AG04450 (cell line): Measurements from ENCODE around the gene ZNF19. TPM values are rescaled to one million over a fixed set of nuclear protein-coding genes. Genes with fewer than 3 reads are reported as not detected.
A peak's percentile ranks its signal among the peaks of the same experiment; 100 is the strongest.

Source experiments
- CTCF ChIA-PET: fragments of 300-600, 350-600 bp; formaldehyde crosslinking; extraction: SDS; loops from one replicate; lab custom pipeline; 2022; ENCODE audit warnings: antibody characterized with exemption, inconsistent platforms; lab: Charles Lee
- POLR2A ChIA-PET: fragments of 350-600 bp; formaldehyde crosslinking; extraction: SDS; loops from one replicate; lab custom pipeline; 2021; ENCODE audit warnings: antibody characterized with exemption, inconsistent platforms; lab: Yijun Ruan, JAX
- DNase-seq: peaks from one replicate; pipeline ENCODE4 v3.0.0-alpha.2; 2011; ENCODE audit warnings: low read depth, low spot score
- H3K27ac ChIP-seq: one replicate; pipeline ENCODE4 v1.5.1; 2012; ENCODE audit warnings: low read depth, low read length, control low read depth
- H3K27me3 ChIP-seq: one replicate; pipeline ENCODE4 v1.6.0; 2012; ENCODE audit warnings: low read length; ENCODE audit not compliant: control insufficient read depth, insufficient read depth
- H3K4me3 ChIP-seq: 2 replicates; pipeline ENCODE4 v1.5.1; 2011; ENCODE audit warnings: mild to moderate bottlenecking, low read depth, low read length, control low read depth
- H3K9me3 ChIP-seq: 2 replicates; pipeline ENCODE4 v1.5.1; 2012; ENCODE audit warnings: low read length; ENCODE audit not compliant: control insufficient read depth, insufficient read depth
- CTCF ChIP-seq: IDR thresholded peaks from 2 replicates; pipeline ENCODE4 v1.5.1; 2011; ENCODE audit warnings: low read depth, low read length, control low read depth, inconsistent platforms
- polyA plus RNA-seq: library from polyadenylated mRNA; depleted of rRNA; stranded (reverse); fragments of >200 nt; gene quantifications from 2 replicates; pipeline ENCODE4 v1.2.3, GENCODE V29; 2011

The ZNF19 gene
- polyA plus RNA-seq, 1 experiment = 2.0 TPM

- TF ChIP-seq CTCF = no peak
- Histone ChIP-seq H3K9me3 (no peaks in the 10 kb centered on the region), H3K4me3 (no peak overlapping the region), H3K27me3 (no peaks in the 10 kb centered on the region), H3K27ac (no peak overlapping the region)
- no peak for DNase-seq
- ChIA-PET POLR2A (interaction anchor here (0.6 to 0.7 kb wide), 4 partner anchors 9 to 756 kb away, joined by 4 to 6 read pairs (median 5); no protein-coding TSS in a partner anchor), CTCF (no interaction called here)
These were observed 21.3 kb downstream of the ZNF19 start for GRCh38 chr16:71467810-71468209.

GRCh38 chr16:71464231-71464630 is 24.9 kb downstream of the ZNF19 start:
- Histone ChIP-seq H3K27me3 (no peaks in the 10 kb centered on the region), H3K4me3 (no peak overlapping the region), H3K27ac (no peak overlapping the region), H3K9me3 (no peaks in the 10 kb centered on the region; the same call in 1 of the 2 replicates)
- DNase-seq = no peak
- ChIA-PET CTCF (interaction anchor here (1.0 to 1.6 kb wide), 4 partner anchors 11 to 51 kb away, joined by 3 to 4 read pairs (median 4); no protein-coding TSS in a partner anchor), POLR2A (no interaction called here)
- no peak for TF ChIP-seq CTCF

GRCh38 chr16:71461686-71462648 is 27.2 kb downstream of the ZNF19 start, which contains the start of gene ZNF23:
Gene ZNF23, minus strand, starts transcription at chr16:71462247. Its CDS starts 5,451 bp downstream, at chr16:71456796.
- H3K4me3 ChIP-seq = peak within 1 kb of the TSS; percentile 99
- ChIA-PET CTCF (interaction anchor here (0.6 to 1.5 kb wide), 3 partner anchors 23 to 194 kb away, joined by 3 to 4 read pairs (median 3); no protein-coding TSS in a partner anchor), POLR2A (interaction anchor here (1.0 to 1.4 kb wide), 2 partner anchors 13 to 22 kb away, joined by 3 to 11 read pairs; no protein-coding TSS in a partner anchor)
- peak within 1 kb of the TSS; percentile 90 for H3K27ac ChIP-seq
- TF ChIP-seq CTCF = 0 out of 2 replicates have a peak, but pooled peaks have one; percentile 9
- no peaks in the 10 kb centered on the region for H3K27me3 ChIP-seq
- peak; percentile 49 for DNase-seq
- peaks cover 3% of the 10 kb centered on the region; the same call in 1 of the 2 replicates for H3K9me3 ChIP-seq

- peak overlapping the region; percentile 99 for H3K4me3 ChIP-seq
- no peak for DNase-seq
- H3K27ac ChIP-seq = no peak overlapping the region
- ChIA-PET POLR2A (interaction anchor here (0.5 to 0.6 kb wide), 2 partner anchors 178 to 626 kb away, joined by 3 to 8 read pairs; no protein-coding TSS in a partner anchor), CTCF (interaction anchor here (1.1 to 4.0 kb wide), 5 partner anchors 23 to 104 kb away, joined by 3 to 15 read pairs (median 4); partner anchors contain the start of gene CALB2)
- no peaks in the 10 kb centered on the region for H3K27me3 ChIP-seq
- TF ChIP-seq CTCF = no peak
- peaks cover 3% of the 10 kb centered on the region; the same call in 1 of the 2 replicates for H3K9me3 ChIP-seq
These were observed 28.2 kb downstream of the ZNF19 start for GRCh38 chr16:71460941-71461340.
